ENCODE measurements around the gene TUBA8.

The TUBA8 gene

GRCh38 chr22:18115906-18116371, 5.3 kb downstream of the TUBA8 start:
- Histone ChIP-seq H3K27me3 (replicated peaks) (peaks cover 6% of the 10 kb centered on the region), H3K27ac (no peak overlapping the region), H3K4me3 (ENCODE audit: low read depth, low read length) (no peak overlapping the region), H3K36me3 (replicated peaks) (no peaks in the 10 kb centered on the region)
- DNase-seq = no peak
- TF ChIP-seq, protein P1, sequence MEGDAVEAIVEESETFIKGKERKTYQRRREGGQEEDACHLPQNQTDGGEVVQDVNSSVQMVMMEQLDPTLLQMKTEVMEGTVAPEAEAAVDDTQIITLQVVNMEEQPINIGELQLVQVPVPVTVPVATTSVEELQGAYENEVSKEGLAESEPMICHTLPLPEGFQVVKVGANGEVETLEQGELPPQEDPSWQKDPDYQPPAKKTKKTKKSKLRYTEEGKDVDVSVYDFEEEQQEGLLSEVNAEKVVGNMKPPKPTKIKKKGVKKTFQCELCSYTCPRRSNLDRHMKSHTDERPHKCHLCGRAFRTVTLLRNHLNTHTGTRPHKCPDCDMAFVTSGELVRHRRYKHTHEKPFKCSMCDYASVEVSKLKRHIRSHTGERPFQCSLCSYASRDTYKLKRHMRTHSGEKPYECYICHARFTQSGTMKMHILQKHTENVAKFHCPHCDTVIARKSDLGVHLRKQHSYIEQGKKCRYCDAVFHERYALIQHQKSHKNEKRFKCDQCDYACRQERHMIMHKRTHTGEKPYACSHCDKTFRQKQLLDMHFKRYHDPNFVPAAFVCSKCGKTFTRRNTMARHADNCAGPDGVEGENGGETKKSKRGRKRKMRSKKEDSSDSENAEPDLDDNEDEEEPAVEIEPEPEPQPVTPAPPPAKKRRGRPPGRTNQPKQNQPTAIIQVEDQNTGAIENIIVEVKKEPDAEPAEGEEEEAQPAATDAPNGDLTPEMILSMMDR (IDR thresholded peaks at IDR 0.05; ENCODE audit: low read depth, low read length, missing control alignments) = no peak
- in situ Hi-C loops (cut with HindIII; ENCODE audit: low pct_ligation_motif_present, low sequenced_read_pairs) = no loop called here

GRCh38 chr22:18116634-18117033, 6.0 kb downstream of the TUBA8 start:
- no peak for DNase-seq
- H3K36me3 ChIP-seq (replicated peaks) = no peaks in the 10 kb centered on the region
- in situ Hi-C loops (cut with HindIII; ENCODE audit: low pct_ligation_motif_present, low sequenced_read_pairs) = no loop called here
- no peak overlapping the region for H3K4me3 ChIP-seq (ENCODE audit: low read depth, low read length)
- no peak overlapping the region for H3K27ac ChIP-seq
- TF ChIP-seq, protein P1 (IDR thresholded peaks at IDR 0.05; ENCODE audit: low read depth, low read length, missing control alignments) = no peak
- H3K27me3 ChIP-seq (replicated peaks) = no peaks in the 10 kb centered on the region

GRCh38 chr22:18118345-18118915, 7.8 kb downstream of the TUBA8 start:
- Histone ChIP-seq H3K27me3 (replicated peaks) (no peaks in the 10 kb centered on the region), H3K36me3 (replicated peaks) (no peaks in the 10 kb centered on the region), H3K27ac (no peak overlapping the region), H3K4me3 (ENCODE audit: low read depth, low read length) (no peak overlapping the region)
- in situ Hi-C loops (cut with HindIII; ENCODE audit: low pct_ligation_motif_present, low sequenced_read_pairs) = no loop called here
- TF ChIP-seq, protein P1 (IDR thresholded peaks at IDR 0.05; ENCODE audit: low read depth, low read length, missing control alignments) = no peak
- DNase-seq = no peak

DNA sequence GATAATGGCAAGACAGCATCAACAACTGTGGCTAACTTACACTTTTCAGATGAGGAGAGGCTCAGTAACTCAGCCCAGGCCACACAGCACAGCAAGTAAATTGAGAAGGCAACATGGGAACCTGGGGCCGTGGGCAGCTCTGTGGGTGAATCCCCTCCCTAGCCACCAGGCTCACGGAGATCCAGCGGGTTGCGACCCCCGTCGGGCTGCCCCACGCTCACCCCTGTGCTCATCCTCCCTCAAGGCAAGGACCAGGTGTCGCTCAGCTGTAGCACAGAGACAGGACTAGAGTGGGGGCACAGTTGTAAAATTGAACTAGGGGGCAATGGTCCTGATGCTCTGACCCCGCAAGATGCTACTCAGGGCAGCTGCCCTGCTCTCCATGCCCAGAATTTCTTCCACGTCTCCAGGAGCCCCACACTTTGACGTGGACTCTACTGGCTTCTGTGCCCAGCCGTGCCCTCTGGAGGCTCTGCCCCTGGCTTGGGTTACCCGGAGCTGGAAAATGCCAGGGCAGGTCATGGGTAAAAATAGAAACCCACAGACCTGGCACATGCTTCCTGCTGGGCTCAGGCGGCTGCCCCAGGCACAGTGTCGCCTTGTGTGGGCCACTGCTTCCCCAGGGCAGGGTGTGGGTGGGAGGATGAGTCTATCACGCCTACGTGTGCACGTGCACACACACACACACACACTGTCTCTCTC, 9.0 kb downstream of the TUBA8 start:
- Histone ChIP-seq H3K27me3 (replicated peaks) (no peaks in the 10 kb centered on the region), H3K36me3 (replicated peaks) (no peaks in the 10 kb centered on the region), H3K4me3 (ENCODE audit: low read depth, low read length) (no peak overlapping the region), H3K27ac (no peak overlapping the region)
- no peak for DNase-seq
- TF ChIP-seq, protein P1 (IDR thresholded peaks at IDR 0.05; ENCODE audit: low read depth, low read length, missing control alignments) = no peak
- in situ Hi-C loops (cut with HindIII; ENCODE audit: low pct_ligation_motif_present, low sequenced_read_pairs) = no loop called here

DNA sequence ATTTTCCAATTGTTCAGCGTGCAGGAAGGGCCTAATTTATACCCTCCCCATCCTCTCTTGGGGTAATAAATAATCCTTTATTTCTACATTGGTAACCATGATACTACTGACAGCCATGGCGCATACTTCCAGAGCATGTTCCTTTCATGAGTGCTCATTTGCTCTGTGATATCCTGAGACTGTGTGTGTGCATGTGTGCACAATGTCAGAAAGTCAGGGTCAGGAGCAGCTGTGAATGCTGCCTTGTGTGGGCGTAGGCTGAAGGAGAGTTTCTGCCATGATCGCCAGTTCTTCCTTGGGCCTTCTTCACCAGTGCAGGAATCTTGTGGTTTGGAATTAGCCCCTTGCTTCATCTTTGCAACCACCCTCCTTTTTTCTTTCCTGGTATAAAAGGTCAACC, 10.2 kb downstream of the TUBA8 start:
- no peak for DNase-seq
- no peak overlapping the region for H3K27ac ChIP-seq
- no peak overlapping the region for H3K4me3 ChIP-seq (ENCODE audit: low read depth, low read length)
- H3K36me3 ChIP-seq (replicated peaks) = no peaks in the 10 kb centered on the region
- TF ChIP-seq, protein P1 (IDR thresholded peaks at IDR 0.05; ENCODE audit: low read depth, low read length, missing control alignments) = no peak
- no peaks in the 10 kb centered on the region for H3K27me3 ChIP-seq (replicated peaks)
- in situ Hi-C loops (cut with HindIII; ENCODE audit: low pct_ligation_motif_present, low sequenced_read_pairs) = no loop called here

Data from brain microvascular endothelial cell (primary cell).